Tibial nerve (tissue), 4 donors: ENCODE results near the gene TMED1. TPM values are rescaled to one million over a fixed set of nuclear protein-coding genes. Genes with fewer than 3 reads are reported as not detected.

Experiments used
- DNase-seq, 2 donors: peaks; one replicate each; pipeline ENCODE4 v3.0.0-alpha.2; 2019; ENCODE audit warnings: low spot score in 2 of 2
- H3K27ac ChIP-seq, 4 donors: fragments of 200-600 bp; sonication (generic) in 3 of 4; one replicate each; pipeline ENCODE4 v1.5.1; 2017 to 2019; ENCODE audit warnings: mild to moderate bottlenecking in 1 of 4
- H3K27me3 ChIP-seq, 2 donors: fragments of 200-600 bp; sonication (generic) in 1 of 2; one replicate each; pipeline versions ENCODE4 v1.5.1 to v1.6.0; 2017 to 2019
- H3K36me3 ChIP-seq, 3 donors: fragments of 200-600 bp; sonication (generic); one replicate each; pipeline ENCODE4 v1.5.1; 2018 to 2019
- H3K4me1 ChIP-seq, 4 donors: fragments of 200-600 bp; sonication (generic) in 3 of 4; one replicate each; pipeline ENCODE4 v1.5.1; 2017 to 2019
- H3K4me3 ChIP-seq, 4 donors: fragments of 200-600 bp; sonication (generic) in 3 of 4; one replicate each; pipeline ENCODE4 v1.5.1; 2017 to 2019; ENCODE audit warnings: mild to moderate bottlenecking in 1 of 4, moderate library complexity in 1 of 4
- H3K9me3 ChIP-seq, 4 donors: fragments of 200-600 bp; sonication (generic) in 3 of 4; one replicate each; pipeline ENCODE4 v1.5.1; 2017 to 2019
- CTCF ChIP-seq, 5 experiments: fragments of 200-600 bp in 3 of 5; fragments of 450-650 bp in 2 of 5; sonication (generic) in 3 of 5; IDR thresholded peaks; one replicate each; pipeline ENCODE4 v1.5.1; 2016 to 2019; ENCODE audit warnings: antibody characterized with exemption in 5 of 5, mild to moderate bottlenecking in 3 of 5, moderate library complexity in 2 of 5
- EP300 ChIP-seq, 2 donors: sonication (generic); formaldehyde crosslinking; IDR thresholded peaks; one replicate each; pipeline ENCODE4 v1.6.1; 2017; ENCODE audit warnings: antibody characterized with exemption in 2 of 2, mild to moderate bottlenecking in 1 of 2
- POLR2A ChIP-seq, 2 donors: fragments of 450-650 bp; IDR thresholded peaks; one replicate each; pipeline ENCODE4 v1.6.1; 2017; ENCODE audit warnings: antibody characterized with exemption in 2 of 2, mild to moderate bottlenecking in 2 of 2, moderate library complexity in 2 of 2
- WGBS, 2 donors: methylation state at CpG; one replicate each; pipeline ENCODE4 v1.1.5; 2018; 5-methylcytosine and 5-hydroxymethylcytosine counted together
- total RNA-seq, 4 donors: library from RNA; depleted of rRNA; stranded (reverse); fragments of >200 nt; gene quantifications; one replicate each; pipeline ENCODE4 v1.1.0, GENCODE V29; 2016

TMED1 gene
- total RNA-seq, 4 donors from 2014 or later: 18.0 to 33.7 (median 29.7) TPM

GRCh38 chr19:10815007-10815536, 20.9 kb downstream of the TMED1 start:
- 90 to 92% methylated on average over 9 of the region's 9 CpGs for WGBS, 2 donors
- Histone ChIP-seq H3K36me3 (peaks cover 0 to 97% (median 0%) of the 10 kb centered on the region in 3 donors), H3K9me3 (no peaks in the 10 kb centered on the region), H3K27ac (peak overlapping the region in 1 of 4 donors; percentile 90), H3K4me1 (peaks cover 0 to 57% (median 2%) of the 10 kb centered on the region in 4 donors), H3K27me3 (no peaks in the 10 kb centered on the region), H3K4me3 (no peak overlapping the region)
- TF ChIP-seq CTCF (IDR thresholded peaks at IDR 0.05) (no peak), POLR2A (IDR thresholded peaks at IDR 0.05) (no peak), EP300 (IDR thresholded peaks at IDR 0.05) (no peak)
- DNase-seq: no peak

DNA sequence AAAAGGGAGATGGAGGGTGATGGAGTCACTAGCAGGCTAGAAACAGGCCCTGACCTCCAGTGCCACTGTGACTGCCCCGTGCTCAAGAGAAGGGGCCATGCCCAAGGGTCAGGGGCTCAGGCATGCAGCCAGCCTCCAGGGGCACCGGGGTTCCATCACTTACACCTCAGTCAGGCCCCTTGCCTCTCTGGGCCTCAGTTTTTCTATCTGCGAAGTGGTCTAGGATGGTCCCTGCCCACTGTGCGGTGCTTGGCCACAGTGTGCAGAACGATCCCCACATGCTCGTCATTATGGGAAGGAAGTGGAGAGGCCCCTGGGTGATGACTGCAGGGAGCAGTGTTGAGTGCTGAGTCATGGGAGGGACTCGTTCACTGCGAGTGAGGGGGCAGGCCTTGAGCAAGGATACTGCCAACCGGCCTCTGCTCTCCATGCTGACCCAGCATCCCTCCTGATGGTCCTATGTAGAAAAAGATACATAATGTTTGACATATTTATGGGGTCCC, 23.1 kb downstream of the TMED1 start:
- TF ChIP-seq EP300 (IDR thresholded peaks at IDR 0.05) (peak in 1 of 2 donors; percentile 29), CTCF (IDR thresholded peaks at IDR 0.05) (no peak)
- Histone ChIP-seq H3K4me3 (no peak overlapping the region), H3K4me1 (peaks cover 0 to 59% (median 6%) of the 10 kb centered on the region in 4 donors), H3K27ac (peak overlapping the region in 2 of 4 donors; percentile 33 to 63), H3K9me3 (no peaks in the 10 kb centered on the region), H3K27me3 (no peaks in the 10 kb centered on the region), H3K36me3 (peaks cover 0 to 99% (median 0%) of the 10 kb centered on the region in 3 donors)
- DNase-seq: peak in 1 of 2 donors; percentile 38
- WGBS, 2 donors: 44 to 62% methylated on average over 9 of the region's 9 CpGs

DNA sequence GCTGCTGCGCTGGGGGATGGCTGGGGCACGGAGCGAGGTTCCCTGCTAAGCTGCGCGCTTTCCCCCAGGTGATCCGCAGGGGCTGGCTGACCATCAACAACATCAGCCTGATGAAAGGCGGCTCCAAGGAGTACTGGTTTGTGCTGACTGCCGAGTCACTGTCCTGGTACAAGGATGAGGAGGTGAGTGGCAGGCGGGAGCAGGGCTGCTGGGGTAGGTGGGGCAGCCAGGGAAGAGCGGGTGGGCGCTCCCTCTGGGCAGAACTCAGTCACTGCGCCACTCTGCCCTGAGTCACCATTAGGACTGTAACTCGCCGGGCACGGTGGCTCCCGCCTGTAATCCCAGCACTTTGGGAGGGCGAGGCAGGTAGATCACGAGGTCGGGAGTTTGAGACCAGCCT, 23.8 kb downstream of the TMED1 start:
- no peak overlapping the region for H3K27ac ChIP-seq

DNA sequence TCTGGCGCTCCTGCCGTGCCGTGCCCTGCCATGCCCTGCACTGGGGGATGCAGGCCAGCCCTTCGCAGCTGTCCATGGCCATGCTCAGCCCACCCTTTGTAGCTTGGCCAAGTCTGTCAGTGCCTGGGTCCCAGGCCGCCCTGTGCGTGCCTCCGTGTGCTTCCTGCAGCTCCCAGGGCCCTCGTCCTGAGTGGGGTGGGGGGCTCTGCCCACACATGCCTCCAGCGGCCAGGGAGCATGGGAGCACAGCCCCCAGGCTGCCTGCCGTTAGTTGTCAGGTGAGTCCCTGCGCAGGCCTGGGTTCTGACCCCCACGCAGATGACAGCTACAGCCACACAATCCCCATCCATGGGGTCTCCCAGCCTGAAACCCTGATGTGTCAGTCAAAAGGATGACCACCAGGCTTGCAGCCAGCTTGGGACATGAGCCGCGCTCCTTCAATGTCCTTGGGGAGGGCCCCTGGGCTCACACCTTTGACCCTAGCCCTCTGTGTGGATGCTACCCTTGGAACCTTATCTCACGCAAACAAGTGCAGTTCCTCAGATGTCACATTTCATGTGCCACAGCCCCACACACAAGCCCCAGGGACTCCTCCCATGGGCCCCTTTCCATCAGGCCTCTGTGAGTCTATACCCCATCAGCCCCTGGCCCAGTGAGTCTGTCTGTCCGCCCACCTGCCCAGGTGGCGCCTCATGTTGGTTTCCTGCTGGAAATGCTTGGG, 24.5 kb downstream of the TMED1 start:
- no peak for TF ChIP-seq POLR2A (IDR thresholded peaks at IDR 0.05)
- TF ChIP-seq EP300 (IDR thresholded peaks at IDR 0.05): no peak
- H3K27ac ChIP-seq: no peak overlapping the region
- no peaks in the 10 kb centered on the region for H3K27me3 ChIP-seq
- H3K36me3 ChIP-seq: peaks cover 0 to 95% (median 0%) of the 10 kb centered on the region in 3 donors
- H3K4me3 ChIP-seq: no peak overlapping the region
- WGBS, 2 donors: 79 to 87% methylated on average over 9 to 14 of the region's 17 CpGs
- no peaks in the 10 kb centered on the region for H3K9me3 ChIP-seq
- DNase-seq: no peak
- peaks cover 0 to 51% (median 6%) of the 10 kb centered on the region in 4 donors for H3K4me1 ChIP-seq

More for the DNA sequence above, 23.8 kb downstream of the TMED1 start:
- Histone ChIP-seq H3K4me3 (no peak overlapping the region), H3K36me3 (peaks cover 0 to 96% (median 0%) of the 10 kb centered on the region in 3 donors), H3K9me3 (no peaks in the 10 kb centered on the region), H3K4me1 (peaks cover 0 to 57% (median 6%) of the 10 kb centered on the region in 4 donors), H3K27me3 (no peaks in the 10 kb centered on the region)
- TF ChIP-seq POLR2A (IDR thresholded peaks at IDR 0.05): no peak
- no peak for TF ChIP-seq CTCF (IDR thresholded peaks at IDR 0.05)
- no peak for TF ChIP-seq EP300 (IDR thresholded peaks at IDR 0.05)
- 91 to 94% methylated on average over 16 to 19 of the region's 19 CpGs for WGBS, 2 donors
- no peak for DNase-seq

DNA sequence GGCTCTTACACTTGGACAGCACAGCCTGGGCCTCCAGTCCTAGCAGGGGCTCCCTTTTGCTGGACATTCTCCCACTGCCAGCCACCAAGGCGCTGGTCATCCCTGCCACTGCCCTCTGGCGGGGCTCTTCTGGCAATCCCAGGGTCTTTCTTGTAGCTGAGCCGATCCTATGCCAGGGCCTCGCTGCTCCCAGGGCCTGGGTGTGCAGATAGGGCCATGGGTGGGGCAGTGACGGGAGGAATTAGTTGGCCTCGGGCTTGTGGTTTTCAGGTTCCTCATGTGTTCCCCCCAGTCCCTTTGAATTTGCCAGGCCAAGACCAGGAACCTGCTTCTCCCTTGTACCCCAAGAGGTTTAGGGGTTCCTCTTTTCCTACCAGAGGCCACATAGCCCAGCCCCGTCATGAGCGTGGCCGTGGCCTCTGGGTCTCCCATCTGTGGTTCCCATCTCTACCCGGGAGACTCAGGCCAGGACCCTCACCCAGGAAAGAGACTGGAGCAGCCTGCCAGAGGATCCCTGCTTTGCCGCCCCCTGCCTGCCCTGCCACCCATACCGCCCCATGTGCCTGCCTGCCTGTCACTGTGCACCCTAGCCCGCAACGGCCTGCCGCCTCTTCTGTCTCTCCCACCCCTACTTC, 26.2 kb downstream of the TMED1 start:
- WGBS, 2 donors: 71 to 79% methylated on average over 13 to 15 of the region's 15 CpGs
- Histone ChIP-seq H3K36me3 (peaks cover 0 to 95% (median 7%) of the 10 kb centered on the region in 3 donors), H3K27ac (peak overlapping the region in 2 of 4 donors; percentile 29 to 60), H3K9me3 (no peaks in the 10 kb centered on the region), H3K27me3 (no peaks in the 10 kb centered on the region), H3K4me1 (peaks cover 0 to 34% (median 6%) of the 10 kb centered on the region in 4 donors), H3K4me3 (no peak overlapping the region)
- DNase-seq: no peak
- TF ChIP-seq EP300 (IDR thresholded peaks at IDR 0.05): no peak
- no peak for TF ChIP-seq CTCF (IDR thresholded peaks at IDR 0.05)
- TF ChIP-seq POLR2A (IDR thresholded peaks at IDR 0.05): no peak
